GM19025 (cell line): ENCODE results near the gene IQCE.
A peak's percentile ranks its signal among the peaks of the same experiment; 100 is the strongest.

Source experiments
- ATAC-seq: cut with Tn5 transposase; IDR thresholded peaks from one replicate; pipeline ENCODE4 v1.9.1; 2021; ENCODE audit warnings: mild to moderate bottlenecking, low read depth, moderate library complexity; ENCODE audit not compliant: unreplicated experiment

The IQCE gene, protein sequence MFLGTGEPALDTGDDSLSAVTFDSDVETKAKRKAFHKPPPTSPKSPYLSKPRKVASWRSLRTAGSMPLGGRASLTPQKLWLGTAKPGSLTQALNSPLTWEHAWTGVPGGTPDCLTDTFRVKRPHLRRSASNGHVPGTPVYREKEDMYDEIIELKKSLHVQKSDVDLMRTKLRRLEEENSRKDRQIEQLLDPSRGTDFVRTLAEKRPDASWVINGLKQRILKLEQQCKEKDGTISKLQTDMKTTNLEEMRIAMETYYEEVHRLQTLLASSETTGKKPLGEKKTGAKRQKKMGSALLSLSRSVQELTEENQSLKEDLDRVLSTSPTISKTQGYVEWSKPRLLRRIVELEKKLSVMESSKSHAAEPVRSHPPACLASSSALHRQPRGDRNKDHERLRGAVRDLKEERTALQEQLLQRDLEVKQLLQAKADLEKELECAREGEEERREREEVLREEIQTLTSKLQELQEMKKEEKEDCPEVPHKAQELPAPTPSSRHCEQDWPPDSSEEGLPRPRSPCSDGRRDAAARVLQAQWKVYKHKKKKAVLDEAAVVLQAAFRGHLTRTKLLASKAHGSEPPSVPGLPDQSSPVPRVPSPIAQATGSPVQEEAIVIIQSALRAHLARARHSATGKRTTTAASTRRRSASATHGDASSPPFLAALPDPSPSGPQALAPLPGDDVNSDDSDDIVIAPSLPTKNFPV

GRCh38 chr7:2558629-2559282 is at the start of gene IQCE:
Gene IQCE, plus strand, starts transcription at chr7:2558979. Its CDS starts 203 bp downstream, at chr7:2559182.
- peak; percentile 58 for ATAC-seq

DNA sequence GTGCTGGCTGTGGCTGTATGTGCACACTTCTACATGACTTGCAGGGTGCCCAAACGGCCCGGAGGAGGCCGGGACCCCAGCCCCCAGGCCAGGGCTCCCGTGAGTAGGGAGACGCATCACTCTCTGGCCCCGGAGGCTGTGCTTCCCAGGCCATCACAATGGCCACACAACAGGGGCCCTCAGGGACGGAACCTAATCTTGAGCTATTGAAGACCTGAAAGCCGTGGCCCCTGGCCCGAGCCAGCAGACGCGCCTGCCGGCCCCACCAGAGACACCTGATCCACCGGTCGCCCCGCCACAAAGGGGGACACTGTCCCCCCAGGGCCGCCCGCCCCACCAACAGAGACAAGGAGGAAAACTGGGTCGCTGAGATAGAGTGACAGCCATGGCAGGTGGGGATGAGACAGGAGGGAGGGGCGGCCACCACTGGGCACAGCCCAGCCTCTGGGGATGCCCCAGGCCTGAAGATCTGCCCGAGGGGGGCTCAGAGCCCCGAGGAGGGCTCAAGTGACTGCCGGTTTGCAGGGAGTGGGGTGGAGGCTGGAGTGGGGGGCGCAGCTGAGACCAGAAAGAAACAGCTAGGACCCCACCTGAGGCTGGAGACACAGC is 49.4 kb upstream of the IQCE start:
- ATAC-seq = no peak

DNA sequence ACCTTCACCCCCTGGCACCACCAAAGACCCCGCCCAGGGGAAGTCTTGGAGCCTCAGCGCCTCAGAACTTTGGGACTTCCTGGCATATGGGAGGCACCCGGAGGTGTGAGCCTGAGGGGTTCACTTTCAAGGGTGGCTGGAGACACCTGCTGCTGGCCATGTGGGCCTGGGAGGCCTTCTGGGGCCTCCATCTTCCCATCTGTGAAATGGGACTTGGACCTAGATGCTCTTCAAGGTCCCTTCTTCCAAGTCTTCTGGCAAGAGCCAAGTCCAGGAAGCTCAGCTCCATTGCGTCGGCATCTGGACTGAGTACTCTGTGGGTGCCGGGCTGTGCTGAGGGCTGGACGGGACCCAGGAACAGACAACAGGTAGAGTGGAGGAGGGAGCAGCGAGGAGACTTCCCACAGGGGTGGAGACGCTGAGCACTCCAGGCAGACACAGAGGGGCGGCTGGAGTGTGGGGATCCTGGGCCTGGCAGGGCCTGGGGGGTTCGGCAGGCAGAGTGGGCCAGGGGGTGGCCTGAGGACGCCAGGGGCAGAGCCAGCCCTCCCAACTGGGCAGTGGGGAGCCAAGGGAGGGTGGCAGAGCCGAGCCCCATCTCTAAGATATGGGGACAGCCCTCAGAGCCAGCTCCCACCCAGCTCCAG is 48.5 kb upstream of the IQCE start:
- ATAC-seq = no peak

- ATAC-seq = no peak
Observed at GRCh38 chr7:2510909-2511768, 47.6 kb upstream of the IQCE start.

- no peak for ATAC-seq
Observed at GRCh38 chr7:2511769-2512168, 47.0 kb upstream of the IQCE start.

DNA sequence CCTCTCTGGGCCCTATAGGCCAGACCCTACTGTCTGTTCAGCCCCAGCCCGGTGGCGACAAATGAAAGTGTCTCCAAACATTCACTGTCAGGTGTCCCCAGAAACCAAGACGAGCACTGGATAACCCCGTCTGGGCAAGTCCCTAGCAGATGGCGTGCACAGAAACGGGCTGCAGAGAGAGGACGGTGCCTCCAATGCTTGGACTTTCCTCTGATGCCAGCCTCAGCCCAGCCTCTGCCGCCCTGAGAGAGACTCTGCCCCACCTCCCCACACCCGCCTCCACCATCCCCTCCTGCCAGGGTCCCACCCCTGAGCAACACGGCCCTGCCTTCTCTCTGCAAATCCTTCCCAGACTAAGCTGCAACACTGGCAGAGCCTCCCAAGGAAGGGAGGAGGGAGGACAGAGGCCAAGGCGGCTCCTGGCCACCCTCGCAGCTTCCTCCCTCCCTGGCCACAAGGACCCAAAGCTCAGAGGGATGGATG is 46.6 kb upstream of the IQCE start:
- no peak for ATAC-seq

GRCh38 chr7:2512713-2513112 is 46.1 kb upstream of the IQCE start:
- ATAC-seq = no peak

DNA sequence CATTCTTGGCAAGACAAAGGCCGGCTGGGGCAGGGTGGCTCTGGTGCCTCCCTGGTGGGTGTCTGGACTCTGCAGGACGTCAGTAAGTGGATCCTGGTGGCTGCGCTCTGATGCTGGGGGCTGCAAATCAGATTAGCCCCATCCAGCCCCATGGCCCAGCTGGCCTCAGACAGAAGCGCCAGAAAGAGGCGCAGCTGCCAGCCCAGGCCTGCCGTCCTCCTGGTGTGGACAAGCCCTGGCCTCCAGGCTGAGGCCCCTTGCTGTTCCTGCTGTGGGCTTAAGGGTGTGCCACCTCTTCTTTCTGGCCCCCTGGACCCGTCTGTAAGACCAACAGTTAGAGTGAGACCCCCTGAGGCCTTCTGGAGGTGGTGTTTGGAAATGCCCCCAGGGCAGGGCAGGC is 45.1 kb upstream of the IQCE start:
- no peak for ATAC-seq

DNA sequence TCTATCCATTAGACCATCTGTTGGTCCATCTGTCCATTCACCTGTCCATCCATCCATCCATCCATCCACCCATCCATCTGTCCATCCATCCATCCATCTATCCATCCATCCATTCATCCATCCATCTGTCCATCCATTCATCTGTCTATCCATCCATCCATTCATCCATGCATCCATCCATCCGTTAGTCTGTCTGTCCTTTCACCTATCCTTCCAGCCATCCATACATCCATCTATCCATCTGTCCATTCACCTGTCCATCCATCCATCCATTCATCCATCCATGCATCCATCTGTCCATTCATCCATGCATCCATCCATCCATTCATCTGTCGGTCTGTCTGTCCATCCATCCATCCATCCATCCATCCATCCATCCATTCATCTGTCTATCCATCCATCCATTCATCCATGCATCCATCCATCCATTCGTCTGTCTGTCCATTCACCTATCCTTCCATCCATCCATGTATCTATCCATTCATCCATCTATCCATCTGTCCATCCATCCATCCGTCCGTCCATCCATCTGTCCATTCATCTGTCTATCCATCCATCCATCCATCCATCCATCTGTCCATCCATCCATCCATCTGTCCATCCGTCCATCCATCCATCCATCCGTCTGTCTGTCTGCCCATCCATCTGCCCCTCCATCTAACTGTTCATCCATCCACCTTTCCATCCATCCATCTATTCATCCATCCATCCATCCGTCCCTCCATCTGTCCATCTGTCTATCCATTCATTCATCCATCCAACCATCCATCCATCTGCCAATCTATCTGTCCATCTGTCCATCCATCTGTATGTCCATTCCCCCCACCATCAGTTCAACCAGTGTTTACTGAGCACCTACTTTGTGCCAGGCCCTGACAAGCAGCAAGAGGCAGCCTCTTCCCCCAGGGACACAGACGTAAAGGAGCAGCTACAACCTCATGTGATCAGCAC is 44.0 kb upstream of the IQCE start:
- ATAC-seq = no peak

DNA sequence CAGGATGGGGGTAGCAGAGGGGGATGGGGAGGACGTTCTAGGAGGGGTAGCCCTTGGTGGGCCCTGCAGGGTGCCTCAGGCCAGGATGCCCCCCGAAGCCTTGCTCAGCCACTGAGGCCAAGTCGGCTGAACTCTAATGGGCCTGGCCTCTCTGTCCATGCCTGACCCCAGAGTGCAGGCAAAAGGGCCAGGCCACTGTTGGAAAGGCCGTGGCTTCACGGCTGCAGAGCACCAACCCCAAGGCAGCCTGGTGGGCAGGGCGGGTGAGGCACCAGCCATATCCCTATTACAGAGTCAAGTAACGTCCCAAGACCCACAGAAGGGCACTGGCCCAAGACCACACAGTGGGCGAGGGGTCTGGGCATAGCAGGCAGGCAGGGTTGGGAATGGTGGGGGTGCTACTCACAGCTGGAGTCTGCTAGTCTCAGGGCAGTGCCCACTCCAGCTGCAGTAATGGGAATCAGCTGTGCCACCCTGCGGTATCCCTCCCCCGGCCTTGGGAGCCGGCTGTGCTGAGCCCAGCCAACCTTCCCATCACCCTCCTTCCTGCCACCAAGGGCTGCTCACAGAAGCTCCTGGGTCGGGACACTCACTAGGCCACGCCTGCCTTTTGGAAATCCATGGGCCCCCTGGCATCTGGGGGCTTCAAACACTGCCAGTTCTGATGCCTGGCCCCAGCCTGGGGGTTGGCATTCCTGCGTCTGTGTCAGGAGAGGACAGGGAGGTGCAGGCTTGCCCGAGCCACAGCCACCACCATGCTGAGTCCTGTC is 43.2 kb upstream of the IQCE start:
- ATAC-seq = no peak

DNA sequence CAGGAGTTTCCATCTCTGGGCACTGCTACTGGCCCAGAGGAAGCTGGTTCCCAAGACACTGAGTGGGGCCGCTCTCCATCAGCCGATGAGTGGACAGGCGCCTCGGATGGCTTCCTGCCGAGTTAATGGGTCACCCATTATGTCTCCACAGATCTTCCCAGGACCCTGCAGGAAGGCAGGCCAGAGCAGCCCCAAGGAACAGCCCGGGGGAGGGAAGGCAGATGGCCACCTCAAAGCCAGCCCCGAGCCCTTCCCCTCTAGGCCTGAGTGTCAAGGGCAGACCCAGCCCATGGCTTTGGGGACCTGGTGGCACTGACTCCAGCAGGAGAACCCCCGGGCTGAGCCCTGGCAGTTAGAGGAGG is 42.6 kb upstream of the IQCE start:
- no peak for ATAC-seq

DNA sequence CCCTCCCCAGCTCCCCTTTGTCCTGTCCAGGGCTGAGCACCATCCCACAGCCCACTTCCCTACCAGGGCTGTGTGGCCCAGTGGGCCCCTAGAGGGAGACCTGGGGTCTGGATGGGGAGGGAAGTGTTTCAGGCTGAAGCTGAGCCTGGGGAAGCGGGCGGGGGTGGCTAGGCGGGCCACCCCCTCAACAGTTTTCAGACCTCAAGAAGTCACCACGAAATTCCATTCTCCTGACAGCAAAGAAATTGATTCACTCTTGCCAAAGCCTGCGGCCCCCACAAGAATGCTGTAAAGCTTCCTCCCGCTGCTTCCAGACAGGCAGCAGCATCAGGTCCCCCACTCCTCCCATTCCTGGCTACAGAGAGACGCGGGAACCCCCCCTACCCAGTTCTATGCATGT is 41.8 kb upstream of the IQCE start:
- ATAC-seq = no peak

- ATAC-seq = no peak
Observed at GRCh38 chr7:2517678-2518507, 40.9 kb upstream of the IQCE start.

DNA sequence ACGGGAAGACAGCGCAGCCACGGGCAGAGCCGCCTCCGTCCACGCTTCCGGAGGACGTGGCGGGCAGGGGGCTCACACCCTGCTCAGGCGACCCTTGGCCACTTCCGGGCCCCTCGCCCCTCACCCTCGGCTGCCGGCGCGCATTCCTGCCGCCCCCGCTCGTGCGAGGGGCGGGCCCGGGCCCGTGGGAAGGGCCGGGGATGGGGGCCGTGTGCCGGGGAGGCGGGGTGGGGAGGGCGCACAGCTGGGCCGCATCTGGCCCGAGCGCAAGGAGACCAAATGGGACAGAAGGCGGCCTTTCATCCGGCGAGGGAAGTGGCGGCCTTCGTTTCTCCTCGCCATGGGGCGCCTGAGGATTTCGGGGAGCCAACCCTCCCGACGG is 40.1 kb upstream of the IQCE start:
- ATAC-seq = no peak

GRCh38 chr7:2519119-2519930 is 39.5 kb upstream of the IQCE start, which contains the start of gene LFNG:
Gene LFNG, plus strand, starts transcription at chr7:2519774. Its CDS starts 88 bp downstream, at chr7:2519862.
- peak; percentile 93 for ATAC-seq
